Measurements from ENCODE around the gene KIF3C. TPM values are rescaled to one million over a fixed set of nuclear protein-coding genes. Genes with fewer than 3 reads are reported as not detected.
"Not testable (repeated sequence)": the region's sequence is repeated elsewhere in the genome, so short reads cannot be mapped to it uniquely, and the experiment has no call there.

The KIF3C gene
- total RNA-seq, 1 donor from 2014 or later, result 5.3 TPM

DNA sequence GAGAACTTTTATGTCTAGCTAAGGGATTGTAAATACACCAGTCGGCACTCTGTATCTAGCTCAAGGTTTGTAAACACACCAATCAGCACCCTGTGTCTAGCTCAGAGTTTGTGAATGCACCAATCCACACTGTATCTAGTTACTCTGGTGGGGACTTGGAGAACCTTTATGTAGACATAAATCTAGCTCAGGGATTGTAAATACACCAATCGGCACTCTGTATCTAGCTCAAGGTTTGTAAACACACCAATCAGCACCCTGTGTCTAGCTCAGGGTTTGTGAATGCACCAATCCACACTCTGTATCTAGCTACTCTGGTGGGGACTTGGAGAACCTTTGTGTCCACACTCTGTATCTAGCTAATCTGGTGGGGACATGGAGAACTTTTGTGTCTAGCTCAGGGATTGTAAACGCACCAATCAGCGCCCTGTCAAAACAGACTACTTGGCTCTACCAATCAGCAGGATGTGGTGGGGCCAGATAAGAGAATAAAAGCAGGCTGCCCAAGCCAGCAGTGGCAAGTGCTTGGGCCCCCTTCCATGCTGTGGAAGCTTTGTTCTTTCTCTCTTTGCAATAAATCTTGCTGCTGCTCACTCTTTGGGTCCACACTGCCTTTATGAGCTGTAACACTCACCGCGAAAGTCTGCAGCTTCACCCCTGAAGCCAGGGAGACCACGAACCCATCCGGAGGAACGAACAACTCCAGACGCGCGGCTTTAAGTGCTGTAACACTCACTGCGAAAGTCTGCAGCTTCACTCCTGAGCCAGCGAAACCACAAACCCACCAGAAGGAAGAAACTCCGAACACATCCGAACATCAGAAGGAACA is 66.1 kb downstream of the KIF3C start:
- H3K27me3 Mint-ChIP-seq (ENCODE audit: insufficient read depth); intact Hi-C loops (cut with micrococcal nuclease); H3K9me3 Mint-ChIP-seq; H3K36me3 Mint-ChIP-seq (ENCODE audit: low read depth): not testable (repeated sequence)
- peak overlapping the region; percentile 0 for H3K27ac Mint-ChIP-seq
- H3K4me3 Mint-ChIP-seq, result peak overlapping the region; percentile 49
- peak; percentile 29 for DNase-seq (ENCODE audit: low spot score)
- peaks cover 11% of the 10 kb centered on the region for H3K4me1 Mint-ChIP-seq (ENCODE audit: low read depth)

DNA sequence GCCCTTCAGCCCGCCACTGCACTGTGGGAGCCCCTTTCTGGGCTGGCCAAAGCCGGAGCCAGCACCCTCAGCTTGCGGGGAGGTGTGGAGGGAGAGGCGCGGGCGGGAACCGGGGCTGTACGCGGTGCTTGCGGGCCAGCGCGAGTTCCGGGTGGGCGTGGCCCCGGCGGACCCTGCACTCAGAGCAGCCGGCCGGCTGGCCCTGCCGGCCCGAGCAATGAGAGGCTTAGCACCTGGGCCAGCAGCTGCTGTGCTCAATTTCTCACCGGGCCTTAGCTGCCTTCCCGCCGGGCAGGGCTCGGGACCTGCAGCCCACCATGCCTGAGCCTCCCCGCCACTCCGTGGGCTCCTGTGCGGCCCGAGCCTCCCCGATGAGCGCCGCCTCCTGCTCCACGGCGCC is 66.9 kb downstream of the KIF3C start:
- H3K36me3 Mint-ChIP-seq (ENCODE audit: low read depth); H3K27ac Mint-ChIP-seq; intact Hi-C loops (cut with micrococcal nuclease); H3K4me3 Mint-ChIP-seq; H3K9me3 Mint-ChIP-seq; DNase-seq (ENCODE audit: low spot score); H3K27me3 Mint-ChIP-seq (ENCODE audit: insufficient read depth): not testable (repeated sequence)
- peaks cover 11% of the 10 kb centered on the region for H3K4me1 Mint-ChIP-seq (ENCODE audit: low read depth)

GRCh38 chr2:25913696-25913973 is 68.7 kb downstream of the KIF3C start:
- DNase-seq (ENCODE audit: low spot score); H3K4me3 Mint-ChIP-seq; intact Hi-C loops (cut with micrococcal nuclease); H3K9me3 Mint-ChIP-seq; H3K27ac Mint-ChIP-seq; H3K36me3 Mint-ChIP-seq (ENCODE audit: low read depth); H3K27me3 Mint-ChIP-seq (ENCODE audit: insufficient read depth): not testable (repeated sequence)
- peaks cover 11% of the 10 kb centered on the region for H3K4me1 Mint-ChIP-seq (ENCODE audit: low read depth)

- intact Hi-C loops (cut with micrococcal nuclease), result no loop called here
- DNase-seq (ENCODE audit: low spot score), result no peak
- peaks cover 11% of the 10 kb centered on the region for H3K4me1 Mint-ChIP-seq (ENCODE audit: low read depth)
- H3K27me3 Mint-ChIP-seq (ENCODE audit: insufficient read depth), result peaks cover 8% of the 10 kb centered on the region
- H3K4me3 Mint-ChIP-seq, result no peak overlapping the region
- no peaks in the 10 kb centered on the region for H3K9me3 Mint-ChIP-seq
- no peaks in the 10 kb centered on the region for H3K36me3 Mint-ChIP-seq (ENCODE audit: low read depth)
- no peak overlapping the region for H3K27ac Mint-ChIP-seq
Observed at GRCh38 chr2:25912851-25913695, 69.2 kb downstream of the KIF3C start.

GRCh38 chr2:25909574-25909973 is 72.7 kb downstream of the KIF3C start:
- DNase-seq (ENCODE audit: low spot score); H3K27me3 Mint-ChIP-seq (ENCODE audit: insufficient read depth); intact Hi-C loops (cut with micrococcal nuclease): not testable (repeated sequence)

DNA sequence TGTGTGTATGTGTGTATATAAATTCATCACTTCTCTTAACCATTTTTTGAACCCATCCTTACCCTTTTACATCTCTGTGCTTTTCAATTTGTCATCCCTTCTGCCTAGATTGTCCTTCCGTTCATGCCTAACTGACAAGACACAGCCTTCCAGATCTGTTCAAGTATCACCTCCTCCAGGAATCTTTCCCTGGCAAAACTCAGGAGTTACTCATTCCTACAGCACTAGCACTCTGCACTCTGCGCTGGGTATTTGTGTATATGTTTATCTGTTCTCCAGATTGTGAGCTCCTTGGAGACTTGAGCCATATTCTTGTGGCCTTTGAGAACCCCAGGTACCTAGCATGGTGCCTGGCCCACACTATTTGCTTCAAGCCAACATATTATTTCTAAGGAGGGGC is 77.2 kb downstream of the KIF3C start:
- H3K27me3 Mint-ChIP-seq (ENCODE audit: insufficient read depth), result peaks cover 2% of the 10 kb centered on the region
- H3K4me1 Mint-ChIP-seq (ENCODE audit: low read depth), result no peaks in the 10 kb centered on the region
- DNase-seq (ENCODE audit: low spot score), result no peak
- H3K9me3 Mint-ChIP-seq, result no peaks in the 10 kb centered on the region
- intact Hi-C loops (cut with micrococcal nuclease), result no loop called here
- H3K4me3 Mint-ChIP-seq, result no peak overlapping the region
- no peak overlapping the region for H3K27ac Mint-ChIP-seq
- H3K36me3 Mint-ChIP-seq (ENCODE audit: low read depth), result no peaks in the 10 kb centered on the region

More at GRCh38 chr2:25909574-25909973, 72.7 kb downstream of the KIF3C start:
- H3K4me1 Mint-ChIP-seq (ENCODE audit: low read depth); H3K4me3 Mint-ChIP-seq; H3K36me3 Mint-ChIP-seq (ENCODE audit: low read depth); H3K9me3 Mint-ChIP-seq; H3K27ac Mint-ChIP-seq: not testable (repeated sequence)

- Mint-ChIP-seq H3K27ac (no peak overlapping the region), H3K9me3 (no peaks in the 10 kb centered on the region), H3K4me1 (ENCODE audit: low read depth) (no peaks in the 10 kb centered on the region), H3K4me3 (no peak overlapping the region), H3K36me3 (ENCODE audit: low read depth) (no peaks in the 10 kb centered on the region), H3K27me3 (ENCODE audit: insufficient read depth) (peaks cover 2% of the 10 kb centered on the region)
- DNase-seq (ENCODE audit: low spot score), result no peak
- intact Hi-C loops (cut with micrococcal nuclease), result no loop called here
Observed at GRCh38 chr2:25903216-25903776, 79.0 kb downstream of the KIF3C start.

DNA sequence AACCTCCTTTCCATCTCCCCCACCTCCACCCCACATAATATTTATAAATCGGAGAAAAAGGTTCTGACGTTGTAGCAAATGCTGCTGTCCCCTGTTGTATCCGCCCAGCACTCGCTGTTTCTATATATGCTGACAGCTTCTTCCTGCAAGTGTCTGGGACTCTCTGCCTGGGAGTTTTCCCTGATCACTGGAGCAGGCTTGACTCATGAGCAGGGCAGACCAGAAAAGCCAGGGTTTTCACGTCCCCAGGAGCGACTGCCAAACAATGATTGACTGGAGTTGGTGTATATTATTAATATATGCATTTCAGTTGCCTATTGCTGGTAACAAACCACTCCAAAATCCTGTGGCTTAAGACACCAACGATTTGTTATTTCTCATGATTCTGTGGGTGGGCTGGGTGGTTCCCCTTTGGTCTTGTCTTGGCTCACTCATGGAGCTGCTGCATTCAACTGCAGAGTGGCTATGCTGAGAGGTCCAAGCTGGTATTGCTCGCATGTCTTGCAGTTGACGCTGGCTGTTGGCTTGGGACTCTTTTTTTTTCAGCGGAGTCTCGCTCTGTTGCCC is 82.8 kb downstream of the KIF3C start:
- no peak overlapping the region for H3K27ac Mint-ChIP-seq
- H3K9me3 Mint-ChIP-seq, result no peaks in the 10 kb centered on the region
- intact Hi-C loops (cut with micrococcal nuclease), result no loop called here
- no peak for DNase-seq (ENCODE audit: low spot score)
- no peaks in the 10 kb centered on the region for H3K4me1 Mint-ChIP-seq (ENCODE audit: low read depth)
- no peaks in the 10 kb centered on the region for H3K27me3 Mint-ChIP-seq (ENCODE audit: insufficient read depth)
- H3K36me3 Mint-ChIP-seq (ENCODE audit: low read depth), result no peaks in the 10 kb centered on the region
- no peak overlapping the region for H3K4me3 Mint-ChIP-seq

- DNase-seq (ENCODE audit: low spot score), result no peak
- Mint-ChIP-seq H3K4me1 (ENCODE audit: low read depth) (no peaks in the 10 kb centered on the region), H3K4me3 (no peak overlapping the region), H3K9me3 (no peaks in the 10 kb centered on the region), H3K27me3 (ENCODE audit: insufficient read depth) (peaks cover 1% of the 10 kb centered on the region), H3K27ac (no peak overlapping the region), H3K36me3 (ENCODE audit: low read depth) (no peaks in the 10 kb centered on the region)
- intact Hi-C loops (cut with micrococcal nuclease), result no loop called here
Observed at GRCh38 chr2:25897506-25897905, 84.8 kb downstream of the KIF3C start.

- H3K27ac Mint-ChIP-seq; H3K36me3 Mint-ChIP-seq (ENCODE audit: low read depth); intact Hi-C loops (cut with micrococcal nuclease); H3K27me3 Mint-ChIP-seq (ENCODE audit: insufficient read depth); H3K4me3 Mint-ChIP-seq; H3K9me3 Mint-ChIP-seq; DNase-seq (ENCODE audit: low spot score); H3K4me1 Mint-ChIP-seq (ENCODE audit: low read depth): not testable (repeated sequence)
Observed at GRCh38 chr2:25896308-25896707, 86.0 kb downstream of the KIF3C start.

GRCh38 chr2:25895610-25896009 is 86.7 kb downstream of the KIF3C start:
- no peaks in the 10 kb centered on the region for H3K4me1 Mint-ChIP-seq (ENCODE audit: low read depth)
- H3K9me3 Mint-ChIP-seq, result no peaks in the 10 kb centered on the region
- H3K27me3 Mint-ChIP-seq (ENCODE audit: insufficient read depth), result peaks cover 1% of the 10 kb centered on the region
- H3K4me3 Mint-ChIP-seq, result no peak overlapping the region
- intact Hi-C loops (cut with micrococcal nuclease), result no loop called here
- no peaks in the 10 kb centered on the region for H3K36me3 Mint-ChIP-seq (ENCODE audit: low read depth)
- DNase-seq (ENCODE audit: low spot score), result no peak
- no peak overlapping the region for H3K27ac Mint-ChIP-seq

- Mint-ChIP-seq H3K4me3 (no peak overlapping the region), H3K36me3 (ENCODE audit: low read depth) (no peaks in the 10 kb centered on the region), H3K4me1 (ENCODE audit: low read depth) (no peaks in the 10 kb centered on the region), H3K27me3 (ENCODE audit: insufficient read depth) (peaks cover 1% of the 10 kb centered on the region), H3K9me3 (no peaks in the 10 kb centered on the region), H3K27ac (no peak overlapping the region)
- no peak for DNase-seq (ENCODE audit: low spot score)
- intact Hi-C loops (cut with micrococcal nuclease), result no loop called here
Observed at GRCh38 chr2:25895018-25895417, 87.3 kb downstream of the KIF3C start.
